Measurements from ENCODE around the gene RPL19. TPM values are rescaled to one million over a fixed set of nuclear protein-coding genes. Genes with fewer than 3 reads are reported as not detected.
A peak's percentile ranks its signal among the peaks of the same experiment; 100 is the strongest.

The RPL19 gene
- total and polyA plus RNA-seq, 2 experiments from 2014 or later = 1,594 to 2,627 TPM

DNA sequence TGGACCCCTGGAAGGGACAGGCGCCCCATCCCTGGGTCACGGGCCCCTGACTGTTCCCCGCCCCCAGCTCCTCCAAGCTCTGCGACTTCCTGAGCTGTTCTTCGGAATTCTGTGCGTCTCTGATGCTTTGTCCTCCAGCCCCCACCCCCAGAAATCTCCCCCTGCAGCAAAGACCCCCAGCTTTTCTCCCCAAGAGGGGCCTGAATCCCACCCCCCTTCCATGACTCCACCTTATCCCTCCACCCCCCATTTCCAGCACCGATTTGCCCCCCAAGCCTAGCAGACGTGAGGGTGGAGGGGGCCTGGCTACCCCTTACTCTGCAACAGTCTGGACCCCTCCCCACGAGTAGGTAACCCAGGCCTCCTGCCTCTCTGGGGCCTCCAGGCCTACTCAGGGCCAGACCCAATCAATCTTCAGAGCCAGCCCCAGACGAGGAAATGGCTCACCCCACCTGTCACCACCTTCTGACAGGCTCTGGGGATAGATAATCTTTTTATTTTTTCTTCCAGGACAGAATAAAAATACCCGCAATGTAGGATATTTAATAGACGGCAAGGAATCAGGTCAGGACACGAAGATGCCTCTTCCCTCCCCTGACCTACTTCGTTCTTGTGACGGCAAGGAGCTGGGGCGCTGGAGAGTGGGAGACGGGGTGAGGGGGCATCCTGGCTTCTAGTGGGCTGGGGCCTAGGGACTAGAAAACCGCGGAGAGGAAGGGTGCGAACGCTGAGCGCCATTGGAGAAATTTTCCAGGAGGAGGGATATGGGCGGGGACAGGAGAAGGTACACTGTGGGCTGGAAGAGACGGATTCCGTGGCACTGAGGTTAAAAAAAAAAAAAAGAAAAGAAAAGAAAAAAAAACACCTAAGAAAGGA, 47.9 kb upstream of the RPL19 start:
- H3K27me3 ChIP-seq (ENCODE audit: insufficient read depth) = peaks cover 36% of the 10 kb centered on the region
- H3K4me2 ChIP-seq = peak overlapping the region; percentile 79
- H3K4me1 ChIP-seq (ENCODE audit: insufficient read depth) = peaks cover 3% of the 10 kb centered on the region; the same call in 1 of the 2 replicates
- H3K36me3 Mint-ChIP-seq (ENCODE audit: low read depth) = peaks cover 9% of the 10 kb centered on the region
- no peaks in the 10 kb centered on the region for H3F3A ChIP-seq (replicated peaks; ENCODE audit: low read depth)
- H3K4me3 ChIP-seq = peak overlapping the region; percentile 90
- H3K36me3 ChIP-seq (ENCODE audit: insufficient read depth) = no peaks in the 10 kb centered on the region
- no peaks in the 10 kb centered on the region for H4K20me1 ChIP-seq (replicated peaks; ENCODE audit: insufficient read depth)
- peak overlapping the region; percentile 97 for H3K4me3 Mint-ChIP-seq
- peaks cover 19% of the 10 kb centered on the region for H3K4me1 Mint-ChIP-seq
- H3K9me3 Mint-ChIP-seq = peaks cover 13% of the 10 kb centered on the region
- ATAC-seq (peak; percentile 4), DNase-seq (ENCODE audit: low spot score) (no peak)
- H3K9me2 ChIP-seq (ENCODE audit: insufficient read depth) = no peaks in the 10 kb centered on the region
- H3K79me2 ChIP-seq (replicated peaks; ENCODE audit: insufficient read depth) = no peaks in the 10 kb centered on the region
- TF ChIP-seq, protein P1, sequence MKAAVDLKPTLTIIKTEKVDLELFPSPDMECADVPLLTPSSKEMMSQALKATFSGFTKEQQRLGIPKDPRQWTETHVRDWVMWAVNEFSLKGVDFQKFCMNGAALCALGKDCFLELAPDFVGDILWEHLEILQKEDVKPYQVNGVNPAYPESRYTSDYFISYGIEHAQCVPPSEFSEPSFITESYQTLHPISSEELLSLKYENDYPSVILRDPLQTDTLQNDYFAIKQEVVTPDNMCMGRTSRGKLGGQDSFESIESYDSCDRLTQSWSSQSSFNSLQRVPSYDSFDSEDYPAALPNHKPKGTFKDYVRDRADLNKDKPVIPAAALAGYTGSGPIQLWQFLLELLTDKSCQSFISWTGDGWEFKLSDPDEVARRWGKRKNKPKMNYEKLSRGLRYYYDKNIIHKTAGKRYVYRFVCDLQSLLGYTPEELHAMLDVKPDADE (IDR thresholded peaks at IDR 0.05) = no peak
- TF ChIP-seq STAT1 (IDR thresholded peaks at IDR 0.05; ENCODE audit: unreplicated experiment) (no peak), JUNB (IDR thresholded peaks at IDR 0.05; ENCODE audit: unreplicated experiment) (no peak), ZNF331 (CRISPR knock-in tag; IDR thresholded peaks at IDR 0.05; ENCODE audit: low read depth) (no peak), EZH2phosphoT487 (IDR thresholded peaks at IDR 0.05; ENCODE audit: unreplicated experiment) (no peak), POLR2AphosphoS5 (IDR thresholded peaks at IDR 0.05; ENCODE audit: low read depth) (no peak), EZH2 (IDR thresholded peaks at IDR 0.05; ENCODE audit: low read depth, unreplicated experiment) (no peak), ZNF114 (CRISPR knock-in tag; IDR thresholded peaks at IDR 0.05) (no peak), CREB1 (CRISPR knock-in tag; IDR thresholded peaks at IDR 0.05; ENCODE audit: low read depth) (no peak), NANOG (IDR thresholded peaks at IDR 0.05; ENCODE audit: borderline replicate concordance) (no peak)
- TF ChIP-seq, protein P2, sequence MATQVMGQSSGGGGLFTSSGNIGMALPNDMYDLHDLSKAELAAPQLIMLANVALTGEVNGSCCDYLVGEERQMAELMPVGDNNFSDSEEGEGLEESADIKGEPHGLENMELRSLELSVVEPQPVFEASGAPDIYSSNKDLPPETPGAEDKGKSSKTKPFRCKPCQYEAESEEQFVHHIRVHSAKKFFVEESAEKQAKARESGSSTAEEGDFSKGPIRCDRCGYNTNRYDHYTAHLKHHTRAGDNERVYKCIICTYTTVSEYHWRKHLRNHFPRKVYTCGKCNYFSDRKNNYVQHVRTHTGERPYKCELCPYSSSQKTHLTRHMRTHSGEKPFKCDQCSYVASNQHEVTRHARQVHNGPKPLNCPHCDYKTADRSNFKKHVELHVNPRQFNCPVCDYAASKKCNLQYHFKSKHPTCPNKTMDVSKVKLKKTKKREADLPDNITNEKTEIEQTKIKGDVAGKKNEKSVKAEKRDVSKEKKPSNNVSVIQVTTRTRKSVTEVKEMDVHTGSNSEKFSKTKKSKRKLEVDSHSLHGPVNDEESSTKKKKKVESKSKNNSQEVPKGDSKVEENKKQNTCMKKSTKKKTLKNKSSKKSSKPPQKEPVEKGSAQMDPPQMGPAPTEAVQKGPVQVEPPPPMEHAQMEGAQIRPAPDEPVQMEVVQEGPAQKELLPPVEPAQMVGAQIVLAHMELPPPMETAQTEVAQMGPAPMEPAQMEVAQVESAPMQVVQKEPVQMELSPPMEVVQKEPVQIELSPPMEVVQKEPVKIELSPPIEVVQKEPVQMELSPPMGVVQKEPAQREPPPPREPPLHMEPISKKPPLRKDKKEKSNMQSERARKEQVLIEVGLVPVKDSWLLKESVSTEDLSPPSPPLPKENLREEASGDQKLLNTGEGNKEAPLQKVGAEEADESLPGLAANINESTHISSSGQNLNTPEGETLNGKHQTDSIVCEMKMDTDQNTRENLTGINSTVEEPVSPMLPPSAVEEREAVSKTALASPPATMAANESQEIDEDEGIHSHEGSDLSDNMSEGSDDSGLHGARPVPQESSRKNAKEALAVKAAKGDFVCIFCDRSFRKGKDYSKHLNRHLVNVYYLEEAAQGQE (IDR thresholded peaks at IDR 0.05; ENCODE audit: unreplicated experiment) = no peak
- TF ChIP-seq, protein P3, sequence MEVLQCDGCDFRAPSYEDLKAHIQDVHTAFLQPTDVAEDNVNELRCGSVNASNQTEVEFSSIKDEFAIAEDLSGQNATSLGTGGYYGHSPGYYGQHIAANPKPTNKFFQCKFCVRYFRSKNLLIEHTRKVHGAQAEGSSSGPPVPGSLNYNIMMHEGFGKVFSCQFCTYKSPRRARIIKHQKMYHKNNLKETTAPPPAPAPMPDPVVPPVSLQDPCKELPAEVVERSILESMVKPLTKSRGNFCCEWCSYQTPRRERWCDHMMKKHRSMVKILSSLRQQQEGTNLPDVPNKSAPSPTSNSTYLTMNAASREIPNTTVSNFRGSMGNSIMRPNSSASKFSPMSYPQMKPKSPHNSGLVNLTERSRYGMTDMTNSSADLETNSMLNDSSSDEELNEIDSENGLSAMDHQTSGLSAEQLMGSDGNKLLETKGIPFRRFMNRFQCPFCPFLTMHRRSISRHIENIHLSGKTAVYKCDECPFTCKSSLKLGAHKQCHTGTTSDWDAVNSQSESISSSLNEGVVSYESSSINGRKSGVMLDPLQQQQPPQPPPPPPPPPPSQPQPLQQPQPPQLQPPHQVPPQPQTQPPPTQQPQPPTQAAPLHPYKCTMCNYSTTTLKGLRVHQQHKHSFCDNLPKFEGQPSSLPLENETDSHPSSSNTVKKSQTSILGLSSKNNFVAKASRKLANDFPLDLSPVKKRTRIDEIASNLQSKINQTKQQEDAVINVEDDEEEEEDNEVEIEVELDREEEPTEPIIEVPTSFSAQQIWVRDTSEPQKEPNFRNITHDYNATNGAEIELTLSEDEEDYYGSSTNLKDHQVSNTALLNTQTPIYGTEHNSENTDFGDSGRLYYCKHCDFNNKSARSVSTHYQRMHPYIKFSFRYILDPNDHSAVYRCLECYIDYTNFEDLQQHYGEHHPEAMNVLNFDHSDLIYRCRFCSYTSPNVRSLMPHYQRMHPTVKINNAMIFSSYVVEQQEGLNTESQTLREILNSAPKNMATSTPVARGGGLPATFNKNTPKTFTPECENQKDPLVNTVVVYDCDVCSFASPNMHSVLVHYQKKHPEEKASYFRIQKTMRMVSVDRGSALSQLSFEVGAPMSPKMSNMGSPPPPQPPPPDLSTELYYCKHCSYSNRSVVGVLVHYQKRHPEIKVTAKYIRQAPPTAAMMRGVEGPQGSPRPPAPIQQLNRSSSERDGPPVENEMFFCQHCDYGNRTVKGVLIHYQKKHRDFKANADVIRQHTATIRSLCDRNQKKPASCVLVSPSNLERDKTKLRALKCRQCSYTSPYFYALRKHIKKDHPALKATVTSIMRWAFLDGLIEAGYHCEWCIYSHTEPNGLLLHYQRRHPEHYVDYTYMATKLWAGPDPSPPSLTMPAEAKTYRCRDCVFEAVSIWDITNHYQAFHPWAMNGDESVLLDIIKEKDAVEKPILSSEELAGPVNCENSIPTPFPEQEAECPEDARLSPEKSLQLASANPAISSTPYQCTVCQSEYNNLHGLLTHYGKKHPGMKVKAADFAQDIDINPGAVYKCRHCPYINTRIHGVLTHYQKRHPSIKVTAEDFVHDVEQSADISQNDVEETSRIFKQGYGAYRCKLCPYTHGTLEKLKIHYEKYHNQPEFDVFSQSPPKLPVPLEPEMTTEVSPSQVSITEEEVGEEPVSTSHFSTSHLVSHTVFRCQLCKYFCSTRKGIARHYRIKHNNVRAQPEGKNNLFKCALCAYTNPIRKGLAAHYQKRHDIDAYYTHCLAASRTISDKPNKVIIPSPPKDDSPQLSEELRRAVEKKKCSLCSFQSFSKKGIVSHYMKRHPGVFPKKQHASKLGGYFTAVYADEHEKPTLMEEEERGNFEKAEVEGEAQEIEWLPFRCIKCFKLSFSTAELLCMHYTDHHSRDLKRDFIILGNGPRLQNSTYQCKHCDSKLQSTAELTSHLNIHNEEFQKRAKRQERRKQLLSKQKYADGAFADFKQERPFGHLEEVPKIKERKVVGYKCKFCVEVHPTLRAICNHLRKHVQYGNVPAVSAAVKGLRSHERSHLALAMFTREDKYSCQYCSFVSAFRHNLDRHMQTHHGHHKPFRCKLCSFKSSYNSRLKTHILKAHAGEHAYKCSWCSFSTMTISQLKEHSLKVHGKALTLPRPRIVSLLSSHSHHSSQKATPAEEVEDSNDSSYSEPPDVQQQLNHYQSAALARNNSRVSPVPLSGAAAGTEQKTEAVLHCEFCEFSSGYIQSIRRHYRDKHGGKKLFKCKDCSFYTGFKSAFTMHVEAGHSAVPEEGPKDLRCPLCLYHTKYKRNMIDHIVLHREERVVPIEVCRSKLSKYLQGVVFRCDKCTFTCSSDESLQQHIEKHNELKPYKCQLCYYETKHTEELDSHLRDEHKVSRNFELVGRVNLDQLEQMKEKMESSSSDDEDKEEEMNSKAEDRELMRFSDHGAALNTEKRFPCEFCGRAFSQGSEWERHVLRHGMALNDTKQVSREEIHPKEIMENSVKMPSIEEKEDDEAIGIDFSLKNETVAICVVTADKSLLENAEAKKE (CRISPR knock-in tag; IDR thresholded peaks at IDR 0.05) = no peak
- TF ChIP-seq, protein P4, sequence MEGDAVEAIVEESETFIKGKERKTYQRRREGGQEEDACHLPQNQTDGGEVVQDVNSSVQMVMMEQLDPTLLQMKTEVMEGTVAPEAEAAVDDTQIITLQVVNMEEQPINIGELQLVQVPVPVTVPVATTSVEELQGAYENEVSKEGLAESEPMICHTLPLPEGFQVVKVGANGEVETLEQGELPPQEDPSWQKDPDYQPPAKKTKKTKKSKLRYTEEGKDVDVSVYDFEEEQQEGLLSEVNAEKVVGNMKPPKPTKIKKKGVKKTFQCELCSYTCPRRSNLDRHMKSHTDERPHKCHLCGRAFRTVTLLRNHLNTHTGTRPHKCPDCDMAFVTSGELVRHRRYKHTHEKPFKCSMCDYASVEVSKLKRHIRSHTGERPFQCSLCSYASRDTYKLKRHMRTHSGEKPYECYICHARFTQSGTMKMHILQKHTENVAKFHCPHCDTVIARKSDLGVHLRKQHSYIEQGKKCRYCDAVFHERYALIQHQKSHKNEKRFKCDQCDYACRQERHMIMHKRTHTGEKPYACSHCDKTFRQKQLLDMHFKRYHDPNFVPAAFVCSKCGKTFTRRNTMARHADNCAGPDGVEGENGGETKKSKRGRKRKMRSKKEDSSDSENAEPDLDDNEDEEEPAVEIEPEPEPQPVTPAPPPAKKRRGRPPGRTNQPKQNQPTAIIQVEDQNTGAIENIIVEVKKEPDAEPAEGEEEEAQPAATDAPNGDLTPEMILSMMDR (conservative IDR thresholded peaks at IDR 0.05; ENCODE audit: low read depth in 2 of 2) = no peak
- H3K27ac Mint-ChIP-seq = no peak overlapping the region
- peak overlapping the region; percentile 92 for H2AFZ ChIP-seq
- H3K27me3 Mint-ChIP-seq (ENCODE audit: insufficient read depth, low read depth, poor library complexity) = peaks cover 61% of the 10 kb centered on the region
- no peak overlapping the region for H3K27ac ChIP-seq (ENCODE audit: low read depth)
